PC-9 (cell line): ENCODE data around the gene GTF3A. TPM values are rescaled to one million over a fixed set of nuclear protein-coding genes. Genes with fewer than 3 reads are reported as not detected.

Source experiments
- BruUV-seq: library from RNA; stranded (reverse); fragments of 400-500 nt; replicated peaks from 2 replicates; lab custom pipeline; 2021; lab: Mats Ljungman, UMichigan
- CTCF ChIA-PET: fragments of 300-600 bp; sonication (Branson Sonifier 250); formaldehyde crosslinking; loops from one replicate; lab custom pipeline; 2022; ENCODE audit warnings: antibody characterized with exemption; lab: Charles Lee
- POLR2A ChIA-PET: fragments of 300-600 bp; sonication (Branson Sonifier 250); formaldehyde crosslinking; loops from one replicate; lab custom pipeline; 2022; ENCODE audit warnings: antibody characterized with exemption; ENCODE audit not compliant: unreplicated experiment; lab: Charles Lee
- DNase-seq, 2 experiments: peaks; one replicate each; pipeline versions ENCODE4 v3.0.0 to v3.0.0-alpha.2; 2015 to 2022; ENCODE audit warnings: mixed read lengths in 1 of 2
- H2AFZ ChIP-seq: fragments of 200-600 bp; sonication (generic); 2 replicates; pipeline ENCODE4 v1.8.1; 2017; ENCODE audit warnings: antibody characterized with exemption
- H3F3A ChIP-seq: fragments of 200-600 bp; sonication (generic); 2 replicates; pipeline ENCODE4 v1.8.1; 2017; ENCODE audit warnings: antibody characterized with exemption, mild to moderate bottlenecking, low read depth; ENCODE audit not compliant: insufficient read depth
- H3K27ac ChIP-seq: fragments of 200-600 bp; sonication (generic); 2 replicates; pipeline ENCODE4 v1.6.1; 2016; ENCODE audit warnings: mixed run types
- H3K27me3 ChIP-seq: fragments of 200-600 bp; sonication (generic); 2 replicates; pipeline ENCODE4 v1.6.1; 2016; ENCODE audit warnings: low read depth, mixed run types; ENCODE audit not compliant: insufficient read depth
- H3K36me3 ChIP-seq: fragments of 200-600 bp; sonication (generic); 2 replicates; pipeline ENCODE4 v1.6.1; 2016; ENCODE audit warnings: low read depth, mixed run types
- H3K4me1 ChIP-seq: fragments of 200-600 bp; sonication (generic); replicated peaks from 2 replicates; pipeline ENCODE4 v1.6.1; 2016; ENCODE audit warnings: mixed run types; ENCODE audit not compliant: insufficient read depth
- H3K4me2 ChIP-seq: fragments of 200-600 bp; sonication (generic); 2 replicates; pipeline ENCODE4 v1.6.1; 2017; ENCODE audit warnings: mixed run types
- H3K4me3 ChIP-seq: fragments of 200-600 bp; sonication (generic); 2 replicates; pipeline ENCODE4 v1.6.1; 2016; ENCODE audit warnings: mixed run types
- H3K79me2 ChIP-seq: fragments of 200-600 bp; sonication (generic); 2 replicates; pipeline ENCODE4 v1.6.1; 2017; ENCODE audit warnings: low read depth, mixed run types
- H3K9me2 ChIP-seq: fragments of 200-600 bp; sonication (generic); 2 replicates; pipeline ENCODE4 v1.8.1; 2017; ENCODE audit warnings: mild to moderate bottlenecking; ENCODE audit not compliant: insufficient read depth
- H3K9me3 ChIP-seq: fragments of 200-600 bp; sonication (generic); 2 replicates; pipeline ENCODE4 v1.8.1; 2016; ENCODE audit warnings: low read depth; ENCODE audit not compliant: insufficient read depth
- H4K20me1 ChIP-seq: fragments of 200-600 bp; sonication (generic); 2 replicates; pipeline ENCODE4 v1.8.1; 2017; ENCODE audit not compliant: insufficient read depth
- CTCF ChIP-seq: fragments of 200-600 bp; sonication (generic); conservative IDR thresholded peaks from 2 replicates; pipeline ENCODE4 v1.6.1; 2017; ENCODE audit warnings: mixed run types, antibody characterized with exemption, mild to moderate bottlenecking, moderate library complexity
- EZH2 ChIP-seq: fragments of 200-600 bp; sonication (generic); IDR thresholded peaks from 2 replicates; pipeline ENCODE4 v1.8.0; 2017; ENCODE audit warnings: antibody characterized with exemption, low read depth
- intact Hi-C: fragments of 100-400 bp; cut with micrococcal nuclease; formaldehyde crosslinking; loops from one replicate; pipeline ENCODE4 v1.10.0; 2022; ENCODE audit not compliant: unreplicated experiment
- total RNA-seq: library from RNA; stranded (reverse); gene quantifications from 2 replicates; pipeline ENCODE4 v1.2.3, GENCODE V29; 2021

GTF3A gene
- total RNA-seq, 1 experiment from 2014 or later = 130 TPM

DNA sequence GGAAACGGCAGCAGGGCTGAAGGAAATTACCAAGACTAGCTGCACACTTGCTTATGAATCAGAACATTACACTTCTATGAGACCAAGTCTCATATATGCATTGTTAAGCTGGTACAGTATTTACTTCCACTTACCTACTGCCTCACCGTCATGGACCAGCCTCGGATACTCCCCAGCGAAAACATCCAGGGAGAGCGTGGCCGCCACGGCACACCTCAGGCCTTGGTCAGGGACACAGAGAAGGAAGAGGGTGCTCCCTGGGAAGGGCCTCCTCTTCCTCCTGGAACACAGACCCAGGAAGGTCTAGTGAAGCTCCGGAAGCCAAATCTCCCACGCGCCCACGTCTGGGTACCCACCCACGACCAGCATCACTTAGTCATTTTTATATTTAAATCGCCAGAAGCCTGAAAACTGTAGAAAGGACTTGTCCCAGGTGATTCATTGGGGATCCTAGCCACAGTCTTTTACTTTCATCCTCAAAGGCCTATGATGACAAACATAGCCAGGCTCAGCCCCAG, 50.4 kb downstream of the GTF3A start:
- Histone ChIP-seq H3K36me3 (no peaks in the 10 kb centered on the region), H3F3A (peaks cover 14% of the 10 kb centered on the region), H3K27me3 (no peaks in the 10 kb centered on the region), H3K79me2 (no peaks in the 10 kb centered on the region), H3K27ac (no peak overlapping the region), H3K4me2 (no peak overlapping the region), H3K4me1 (peaks cover 20% of the 10 kb centered on the region), H2AFZ (no peak overlapping the region), H3K9me2 (no peaks in the 10 kb centered on the region), H3K9me3 (no peaks in the 10 kb centered on the region), H4K20me1 (no peaks in the 10 kb centered on the region), H3K4me3 (no peak overlapping the region)
- CTCF ChIA-PET = no interaction called here
- no peak for DNase-seq
- TF ChIP-seq EZH2 (no peak), CTCF (no peak)
- no TSS peak for BruUV-seq
- intact Hi-C loops = no loop called here
- POLR2A ChIA-PET = no interaction called here

DNA sequence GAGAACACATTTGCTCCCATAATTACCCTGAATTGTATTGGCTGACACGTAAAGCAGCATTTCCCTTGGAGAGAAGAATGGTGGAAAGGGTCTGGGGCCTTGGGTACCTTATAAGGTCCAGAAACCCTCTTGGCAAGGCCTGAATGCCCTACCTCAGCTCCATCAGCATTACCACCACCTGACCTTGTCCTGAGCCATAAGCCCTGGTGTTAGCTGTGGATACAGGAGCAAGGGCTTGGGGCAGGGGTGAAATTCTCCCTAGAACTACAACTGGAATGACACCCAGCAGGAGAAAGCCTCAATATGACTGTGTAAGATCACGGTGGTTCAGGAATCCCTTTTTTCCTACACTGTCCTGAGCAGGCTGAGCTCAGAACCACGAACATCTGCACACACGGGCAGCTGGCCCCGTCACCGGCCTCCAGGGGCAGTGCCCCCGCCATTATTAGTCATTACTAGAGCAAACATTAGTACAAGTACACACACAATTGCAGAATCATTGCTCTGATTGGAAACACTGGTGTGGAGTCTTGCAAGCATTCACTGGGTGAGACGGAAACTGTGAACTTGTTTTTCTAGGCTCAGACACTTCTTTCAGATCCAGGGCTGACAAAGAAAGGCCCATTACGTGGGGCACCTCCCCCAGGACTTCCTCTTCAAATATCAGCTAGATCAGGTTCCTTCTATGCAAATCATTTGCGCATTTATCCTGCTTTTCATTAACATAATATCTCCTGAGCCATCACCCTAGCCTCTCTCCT, 52.7 kb downstream of the GTF3A start:
- Histone ChIP-seq H3K9me3 (peaks cover 6% of the 10 kb centered on the region; the same call in 1 of the 2 replicates), H3K4me2 (peak overlapping the region; percentile 63), H3K4me3 (peak overlapping the region; percentile 8; the same call in 1 of the 2 replicates), H4K20me1 (no peaks in the 10 kb centered on the region), H3F3A (peaks cover 14% of the 10 kb centered on the region), H3K27ac (peak overlapping the region; percentile 57), H3K79me2 (no peaks in the 10 kb centered on the region), H3K9me2 (no peaks in the 10 kb centered on the region), H2AFZ (peak overlapping the region; percentile 20), H3K27me3 (no peaks in the 10 kb centered on the region), H3K4me1 (peaks cover 18% of the 10 kb centered on the region), H3K36me3 (no peaks in the 10 kb centered on the region)
- ChIA-PET POLR2A (interaction anchor here (0.5 to 0.6 kb wide), 2 partner anchors 26 to 659 kb away, joined by 3 read pairs; no protein-coding TSS in a partner anchor), CTCF (no interaction called here)
- intact Hi-C loops = no loop called here
- TF ChIP-seq EZH2 (no peak), CTCF (no peak)
- BruUV-seq = no TSS peak
- peak; percentile 12 to 83 for DNase-seq

GRCh38 chr13:27481766-27482165, 57.3 kb downstream of the GTF3A start:
- no TSS peak for BruUV-seq
- H3K4me3 ChIP-seq = no peak overlapping the region
- H3K79me2 ChIP-seq = no peaks in the 10 kb centered on the region
- H3K27ac ChIP-seq = no peak overlapping the region
- H3K9me2 ChIP-seq = no peaks in the 10 kb centered on the region
- POLR2A ChIA-PET = no interaction called here
- intact Hi-C loops = no loop called here
- no peak overlapping the region for H3K4me2 ChIP-seq
- peaks cover 12% of the 10 kb centered on the region for H3F3A ChIP-seq
- no peaks in the 10 kb centered on the region for H4K20me1 ChIP-seq
- no peaks in the 10 kb centered on the region for H3K36me3 ChIP-seq
- peaks cover 15% of the 10 kb centered on the region for H3K4me1 ChIP-seq
- DNase-seq = peak in 1 of 2 experiments; percentile 22
- H3K9me3 ChIP-seq = peaks cover 8% of the 10 kb centered on the region; the same call in 1 of the 2 replicates
- CTCF ChIA-PET = no interaction called here
- TF ChIP-seq CTCF (peak; percentile 81), EZH2 (no peak)
- no peak overlapping the region for H2AFZ ChIP-seq
- peaks cover 17% of the 10 kb centered on the region; the same call in 1 of the 2 replicates for H3K27me3 ChIP-seq
